ENCODE measurements around the gene HSD17B1. TPM values are rescaled to one million over a fixed set of nuclear protein-coding genes. Genes with fewer than 3 reads are reported as not detected.
A peak's percentile ranks its signal among the peaks of the same experiment; 100 is the strongest.

Gene HSD17B1
- total RNA-seq, 3 donors from 2014 or later: 1.2 to 5.6 (median 1.8) TPM

- intact Hi-C loops (cut with DNase I; ENCODE audit: low total_unique reads): no loop called here
- no peaks in the 10 kb centered on the region for H3K27me3 ChIP-seq
- H3K9me3 ChIP-seq: no peaks in the 10 kb centered on the region
- TF ChIP-seq CTCF (IDR thresholded peaks at IDR 0.05) (peak; percentile 12 to 42 (median 33)), POLR2AphosphoS5 (IDR thresholded peaks at IDR 0.05) (no peak), POLR2A (IDR thresholded peaks at IDR 0.05) (no peak)
- peak overlapping the region in 1 of 2 donors; percentile 3 for H3K27ac ChIP-seq
- DNase-seq (ENCODE audit: low spot score in 2 of 2): peak; percentile 75 to 83
- H3K36me3 ChIP-seq: no peaks in the 10 kb centered on the region
- H3K4me1 ChIP-seq: peaks cover 0 to 1% of the 10 kb centered on the region in 2 donors
- peak overlapping the region in 2 of 3 donors; percentile 48 to 67 for H3K4me3 ChIP-seq
Observed at GRCh38 chr17:42548070-42548837, 4.5 kb upstream of the HSD17B1 start.

- intact Hi-C loops (cut with DNase I; ENCODE audit: low total_unique reads): no loop called here
- H3K36me3 ChIP-seq: no peaks in the 10 kb centered on the region
- TF ChIP-seq CTCF (IDR thresholded peaks at IDR 0.05): no peak
- TF ChIP-seq POLR2AphosphoS5 (IDR thresholded peaks at IDR 0.05): no peak
- no peak for TF ChIP-seq POLR2A (IDR thresholded peaks at IDR 0.05)
- H3K9me3 ChIP-seq: no peaks in the 10 kb centered on the region
- peaks cover 3 to 10% of the 10 kb centered on the region in 2 donors for H3K4me1 ChIP-seq
- no peak for DNase-seq (ENCODE audit: low spot score in 2 of 2)
- H3K4me3 ChIP-seq: no peak overlapping the region
- no peak overlapping the region for H3K27ac ChIP-seq
- H3K27me3 ChIP-seq: no peaks in the 10 kb centered on the region
Observed at GRCh38 chr17:42548993-42549755, 3.5 kb upstream of the HSD17B1 start.

- H3K27me3 ChIP-seq: no peaks in the 10 kb centered on the region
- peaks cover 3 to 10% of the 10 kb centered on the region in 2 donors for H3K4me1 ChIP-seq
- H3K4me3 ChIP-seq: peak overlapping the region in 2 of 3 donors; percentile 74 to 75
- no peaks in the 10 kb centered on the region for H3K9me3 ChIP-seq
- intact Hi-C loops (cut with DNase I; ENCODE audit: low total_unique reads): no loop called here
- DNase-seq (ENCODE audit: low spot score in 2 of 2): no peak
- no peaks in the 10 kb centered on the region for H3K36me3 ChIP-seq
- TF ChIP-seq POLR2AphosphoS5 (IDR thresholded peaks at IDR 0.05): no peak
- no peak for TF ChIP-seq CTCF (IDR thresholded peaks at IDR 0.05)
- no peak for TF ChIP-seq POLR2A (IDR thresholded peaks at IDR 0.05)
- H3K27ac ChIP-seq: peak overlapping the region; percentile 91 to 94
Observed at GRCh38 chr17:42553161-42553818, 567 bp downstream of the HSD17B1 start.

GRCh38 chr17:42553866-42554249 is 1.1 kb downstream of the HSD17B1 start:
- H3K4me3 ChIP-seq: peak overlapping the region; percentile 74 to 87 (median 75)
- peaks cover 3 to 10% of the 10 kb centered on the region in 2 donors for H3K4me1 ChIP-seq
- peak overlapping the region; percentile 91 to 94 for H3K27ac ChIP-seq
- DNase-seq (ENCODE audit: low spot score in 2 of 2): no peak
- H3K27me3 ChIP-seq: no peaks in the 10 kb centered on the region
- TF ChIP-seq POLR2A (IDR thresholded peaks at IDR 0.05): no peak
- no peak for TF ChIP-seq CTCF (IDR thresholded peaks at IDR 0.05)
- TF ChIP-seq POLR2AphosphoS5 (IDR thresholded peaks at IDR 0.05): no peak
- no peaks in the 10 kb centered on the region for H3K36me3 ChIP-seq
- intact Hi-C loops (cut with DNase I; ENCODE audit: low total_unique reads): no loop called here
- H3K9me3 ChIP-seq: no peaks in the 10 kb centered on the region

Measured in breast epithelium (tissue), 4 donors.